HG03139 (cell line): ENCODE data around the gene FBN3.
"Not testable (repeated sequence)": the region's sequence is repeated elsewhere in the genome, so short reads cannot be mapped to it uniquely, and the experiment has no call there.

Source experiments
- ATAC-seq: cut with Tn5 transposase; IDR thresholded peaks from one replicate; pipeline ENCODE4 v1.9.1; 2021; ENCODE audit not compliant: unreplicated experiment

Gene FBN3

GRCh38 chr19:8149261-8150094 is at the start of gene FBN3:
Gene FBN3, minus strand, starts transcription at chr19:8149592. Its CDS starts 2,112 bp downstream, at chr19:8147480.
- no peak for ATAC-seq

GRCh38 chr19:8196271-8196927 is 47.0 kb upstream of the FBN3 start:
- no peak for ATAC-seq

DNA sequence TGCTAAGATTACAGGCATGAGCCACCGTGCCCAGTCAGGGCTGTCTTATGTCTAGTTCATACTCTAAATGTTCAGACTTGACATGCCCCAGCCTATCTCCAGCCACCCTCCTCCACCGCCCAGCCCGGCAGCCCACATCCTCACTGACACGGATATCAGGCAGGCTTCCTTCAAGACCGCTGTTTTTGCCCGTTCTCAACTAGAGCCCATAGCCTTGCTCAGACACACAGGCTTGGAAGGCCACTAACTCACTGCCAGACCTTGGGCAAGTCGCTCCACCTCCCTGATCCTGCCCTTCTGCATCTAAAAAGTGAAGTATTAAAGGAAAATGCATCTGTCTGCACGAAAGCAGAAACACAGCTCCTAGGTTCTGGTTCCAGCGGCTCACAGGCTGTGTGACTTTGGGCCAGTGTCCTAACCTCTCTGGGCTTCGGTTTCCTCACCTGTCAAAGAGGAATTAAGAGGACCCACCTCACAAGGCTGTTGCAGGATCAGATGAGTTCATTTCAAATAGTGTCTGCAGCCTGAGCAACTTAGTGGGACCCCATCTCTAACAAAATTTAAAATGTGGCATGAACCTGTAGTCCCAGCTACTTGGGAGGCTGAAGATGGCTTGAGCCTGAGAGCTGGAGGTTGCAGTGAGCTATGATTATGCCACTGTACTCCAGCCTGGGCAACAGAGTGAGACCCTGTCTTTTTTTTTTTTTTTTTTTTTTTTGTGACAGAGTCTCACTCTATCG is 45.3 kb upstream of the FBN3 start:
- ATAC-seq, result no peak

- ATAC-seq, result no peak
Measured at GRCh38 chr19:8192221-8192820, 42.9 kb upstream of the FBN3 start.

DNA sequence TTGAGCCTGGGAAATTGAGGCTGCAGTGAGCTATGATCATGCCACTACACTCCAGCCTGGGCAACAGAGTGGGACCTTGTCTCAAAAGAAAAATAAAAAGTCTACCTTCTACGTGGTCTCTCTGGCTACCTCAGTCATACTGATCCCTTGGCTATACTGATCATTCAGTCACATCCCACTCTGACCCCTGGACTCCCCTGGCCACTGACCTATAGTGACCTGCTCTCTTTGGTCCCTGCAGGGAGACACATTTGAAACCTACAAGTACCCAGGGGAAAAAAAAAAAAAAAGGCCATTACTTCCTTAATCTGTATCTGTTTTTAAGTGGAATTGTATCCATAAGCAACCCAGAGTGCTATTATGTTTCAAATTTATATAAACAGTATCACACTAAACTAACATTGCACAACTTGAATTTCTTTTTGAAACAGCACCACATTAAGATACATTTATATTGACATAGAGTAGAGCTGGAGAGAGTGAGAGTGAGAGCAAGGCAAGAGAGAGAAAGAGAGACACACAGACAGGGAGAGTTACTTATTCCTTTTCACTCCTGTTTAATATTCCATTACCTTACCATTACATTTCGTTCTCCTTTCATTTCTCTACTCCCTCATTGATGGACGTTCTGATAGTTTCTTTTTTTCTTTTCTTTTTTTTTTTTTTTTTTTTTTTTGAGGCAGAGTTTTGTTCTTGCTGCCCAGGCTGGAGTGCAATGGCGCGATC is 36.1 kb upstream of the FBN3 start:
- ATAC-seq, result no peak

- ATAC-seq, result no peak
Measured at GRCh38 chr19:8184274-8184673, 34.9 kb upstream of the FBN3 start.

DNA sequence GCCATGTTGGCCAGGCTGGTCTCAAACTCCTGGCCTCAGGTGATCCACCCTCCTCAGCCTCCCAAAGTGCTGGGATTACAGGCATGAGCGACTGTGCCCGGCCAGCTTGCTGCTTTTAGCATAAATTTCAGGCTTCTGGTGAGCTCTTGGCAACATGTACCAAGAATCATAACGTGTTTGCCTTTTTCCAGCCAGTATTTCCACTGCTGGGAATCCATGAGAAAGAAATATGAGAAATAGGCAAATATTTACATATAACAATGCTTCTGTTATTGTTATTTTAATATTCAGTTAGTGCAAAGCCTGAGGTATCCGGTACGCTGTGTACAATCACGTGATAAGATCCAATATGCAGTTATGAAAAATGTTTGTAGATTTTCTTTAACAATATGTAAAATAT is 30.6 kb upstream of the FBN3 start:
- no peak for ATAC-seq

GRCh38 chr19:8174706-8175105 is 25.3 kb upstream of the FBN3 start:
- no peak for ATAC-seq

DNA sequence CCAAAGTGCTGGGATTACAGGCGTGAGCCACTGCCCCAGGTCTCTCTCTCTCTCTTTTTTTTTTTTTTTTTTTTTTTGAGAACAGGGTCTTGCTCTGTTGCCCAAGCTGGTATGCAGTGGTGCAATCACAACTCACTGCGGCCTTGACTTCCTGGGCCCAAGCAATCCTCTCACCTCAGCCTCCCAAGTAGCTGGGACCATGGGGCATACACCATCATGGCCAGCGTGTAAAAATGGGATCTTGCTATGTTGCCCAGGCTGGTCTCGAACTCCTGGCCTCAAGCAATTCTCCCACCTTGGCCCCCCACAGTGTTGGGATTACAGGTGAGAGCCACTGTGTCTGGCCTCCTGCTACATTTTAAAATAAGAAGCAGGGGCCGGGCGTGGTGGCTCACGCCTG is 19.1 kb upstream of the FBN3 start:
- no peak for ATAC-seq

GRCh38 chr19:8167985-8168384 is 18.6 kb upstream of the FBN3 start:
- ATAC-seq, result no peak

GRCh38 chr19:8163759-8164158 is 14.4 kb upstream of the FBN3 start:
- no peak for ATAC-seq

DNA sequence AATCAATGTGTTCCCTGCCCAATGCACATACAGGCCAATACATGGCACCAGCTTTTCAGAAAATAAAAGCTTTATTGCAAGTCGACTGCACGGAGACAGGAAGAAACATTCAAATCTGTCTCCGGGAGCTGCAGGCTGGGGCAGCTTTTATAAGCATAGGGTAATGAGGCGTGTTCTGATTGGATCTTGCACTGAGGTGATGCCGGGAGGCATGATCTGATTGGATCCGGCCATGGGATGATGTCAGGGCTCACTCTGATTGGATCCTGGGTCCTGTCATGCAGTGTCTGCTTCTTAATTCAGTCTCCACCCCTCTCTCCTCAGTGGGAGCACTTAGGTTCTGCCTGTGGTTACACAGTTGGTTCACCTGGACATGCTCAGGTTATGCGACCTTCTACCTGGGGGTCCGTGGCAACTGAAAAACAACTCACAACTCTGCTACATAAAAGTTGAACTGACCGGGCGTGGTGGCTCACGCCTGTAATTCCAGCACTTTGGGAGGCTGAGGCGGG is 11.8 kb upstream of the FBN3 start:
- no peak for ATAC-seq

DNA sequence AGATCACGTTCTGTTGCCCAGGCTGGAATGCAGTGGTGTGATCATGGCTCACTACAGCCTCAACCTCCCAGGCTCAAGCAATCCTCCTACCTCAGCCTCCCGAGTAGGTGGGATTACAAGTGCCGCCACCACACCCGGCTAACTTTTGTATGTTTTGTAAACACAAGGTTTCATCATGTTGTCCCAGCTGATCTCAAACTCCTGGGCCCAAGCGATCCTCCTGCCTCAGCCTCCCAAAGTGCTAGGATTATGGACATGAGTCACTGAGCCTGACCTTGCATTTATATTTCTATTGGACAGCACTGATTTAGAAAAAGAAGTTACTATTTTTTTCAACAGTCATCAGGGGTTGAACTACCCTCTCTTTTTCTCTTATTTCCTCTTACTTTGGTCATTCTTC is 9.9 kb upstream of the FBN3 start:
- not testable (repeated sequence) for ATAC-seq

DNA sequence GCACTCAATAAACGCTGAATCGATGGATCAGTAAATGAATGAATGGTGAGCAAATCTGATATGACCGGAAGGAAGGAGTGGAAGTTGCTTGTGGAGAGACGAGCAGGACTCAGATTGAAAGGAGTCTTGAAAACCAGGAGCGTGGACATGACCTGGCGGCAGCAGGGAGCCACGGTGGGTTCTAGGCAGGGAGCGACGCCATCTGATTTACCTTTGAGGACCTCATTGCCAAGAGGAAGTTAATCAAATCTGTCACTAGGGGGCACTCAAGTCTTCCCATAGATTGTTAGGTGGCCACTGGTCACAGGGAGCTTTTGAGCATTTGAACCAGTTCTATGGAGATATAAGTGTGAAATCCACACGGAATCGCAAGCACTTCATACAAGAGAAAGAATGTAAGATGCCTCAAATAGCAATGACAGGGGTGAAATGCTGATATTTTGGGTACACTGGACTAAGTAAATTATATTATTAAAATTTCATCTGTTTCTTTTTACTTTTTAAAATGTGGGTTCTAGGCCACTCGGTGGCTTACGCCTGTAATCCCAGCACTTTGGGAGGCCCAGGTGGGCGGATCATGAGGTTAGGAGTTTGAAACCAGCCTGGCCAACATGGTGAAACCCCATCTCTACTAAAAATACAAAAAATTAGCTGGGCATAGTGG is 9.2 kb upstream of the FBN3 start:
- ATAC-seq, result no peak

GRCh38 chr19:8155318-8155717 is 5.9 kb upstream of the FBN3 start:
- no peak for ATAC-seq

DNA sequence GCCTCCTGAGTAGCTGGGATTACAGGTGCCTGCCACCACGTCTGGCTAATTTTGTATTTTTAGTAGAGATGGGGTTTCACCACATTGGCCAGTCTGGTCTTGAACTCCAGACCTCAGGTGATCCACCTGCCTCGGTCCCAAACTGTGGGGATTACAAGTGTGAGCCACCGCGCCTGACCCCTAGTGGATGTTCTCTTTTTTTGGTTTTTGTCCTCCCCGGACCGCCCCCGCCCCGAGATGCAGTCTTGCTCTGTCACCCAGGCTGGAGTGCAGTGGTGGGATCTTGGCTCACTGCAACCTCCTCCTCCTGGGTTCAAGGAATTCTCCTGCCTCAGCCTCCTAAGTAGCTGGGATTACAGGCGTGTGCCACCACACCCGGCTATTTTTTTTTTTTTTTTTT is 4.6 kb upstream of the FBN3 start:
- ATAC-seq, result not testable (repeated sequence)

DNA sequence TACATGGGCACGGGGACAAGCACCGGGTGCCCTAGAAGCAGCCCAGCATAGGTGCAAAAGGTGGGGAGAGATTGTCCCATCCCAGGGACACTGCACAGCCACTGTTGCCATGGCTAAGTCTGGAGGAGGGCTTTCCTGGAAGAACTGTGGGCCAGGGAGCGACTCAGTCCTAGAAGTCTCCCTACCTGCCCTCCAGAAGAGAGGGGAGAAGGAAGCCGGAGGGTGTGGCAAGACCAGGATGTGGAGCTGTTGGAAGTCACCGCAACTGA is 2.3 kb upstream of the FBN3 start:
- no peak for ATAC-seq

DNA sequence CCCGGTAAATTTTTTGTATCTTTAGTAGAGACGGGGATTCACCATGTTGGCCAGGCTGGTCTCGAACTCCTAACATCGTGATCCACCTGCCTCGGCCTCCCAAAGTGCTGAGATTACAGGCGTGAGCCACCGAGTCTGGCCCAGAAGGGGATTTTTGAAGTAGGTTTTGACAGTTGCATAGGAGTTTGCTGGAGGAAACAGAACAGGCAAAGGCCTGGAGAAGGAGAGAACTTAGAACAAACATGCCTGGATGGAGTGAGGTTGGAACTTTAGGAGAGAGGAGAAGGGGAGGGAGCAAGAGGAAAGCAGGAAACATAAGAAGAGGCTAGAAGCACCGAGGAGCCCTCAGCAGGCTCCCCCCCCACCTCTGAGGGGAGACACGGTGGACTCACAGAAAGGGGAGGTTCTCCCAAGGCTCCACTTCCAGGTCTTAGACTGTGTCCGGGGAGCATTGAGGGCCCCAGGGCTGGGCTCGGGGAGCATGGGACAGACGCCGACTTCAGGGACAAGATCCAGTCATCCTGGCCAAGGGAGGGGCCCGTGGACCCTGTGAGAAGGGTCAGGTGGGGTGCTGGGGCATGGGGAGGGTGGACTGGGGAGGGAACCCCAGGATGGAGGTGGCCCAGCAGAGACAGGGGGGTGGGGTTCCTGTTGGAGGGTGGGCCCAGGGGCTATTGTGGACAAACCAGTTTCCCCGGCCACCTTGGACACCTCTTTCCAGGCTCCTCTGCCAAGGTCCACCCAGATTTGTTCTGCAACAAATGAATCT is 1.8 kb upstream of the FBN3 start:
- no peak for ATAC-seq

DNA sequence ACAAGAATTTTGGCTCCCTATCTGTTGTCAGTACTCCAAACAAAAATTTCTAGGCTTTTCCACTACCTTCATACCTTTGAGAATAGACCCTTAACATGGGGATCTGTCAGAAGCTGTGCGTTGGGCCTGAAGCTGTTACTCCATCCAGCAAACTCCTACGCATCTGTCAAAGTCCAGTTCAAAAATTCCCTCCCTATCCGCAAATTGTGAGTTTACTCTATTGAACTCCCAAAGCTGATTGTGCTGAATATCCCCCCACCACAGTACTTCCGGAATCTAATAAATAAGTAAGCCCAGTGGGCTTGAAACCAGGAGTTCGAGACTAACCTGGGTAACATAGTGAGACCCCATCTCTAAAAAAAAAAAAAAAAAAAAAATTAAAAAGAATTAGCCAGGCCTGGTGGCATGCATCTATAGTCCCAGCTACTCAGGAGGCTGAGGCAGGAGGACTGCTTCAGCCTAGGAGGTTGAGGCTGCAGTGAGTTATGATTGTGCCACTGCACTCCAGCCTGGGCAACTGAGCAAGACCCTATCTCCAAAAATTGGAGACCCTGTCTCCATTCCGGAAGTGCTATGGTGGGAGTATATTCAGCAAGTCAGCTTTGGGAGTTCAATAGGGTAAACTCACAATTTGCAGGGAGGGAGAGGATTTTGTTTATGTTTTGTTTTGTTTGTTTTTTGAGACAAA is 930 bp upstream of the FBN3 start:
- no peak for ATAC-seq
